Smooth muscle cell of the pulmonary artery (primary cell): ENCODE data around the gene ACTRT2. TPM values are rescaled to one million over a fixed set of nuclear protein-coding genes. Genes with fewer than 3 reads are reported as not detected.

Source experiments
- total RNA-seq: library from RNA; depleted of rRNA; stranded (reverse); fragments of >200 nt; gene quantifications from 2 replicates; pipeline ENCODE4 v1.2.3, GENCODE V29; 2014

The ACTRT2 gene
- total RNA-seq, result not detected in 2 replicates

GRCh38 chr1:3021233-3021671, at the start of gene ACTRT2:
Gene ACTRT2, plus strand, starts transcription at chr1:3021467. Its CDS starts 220 bp downstream, at chr1:3021687.

GRCh38 chr1:3068564-3069431, 47.5 kb downstream of the ACTRT2 start, which contains the start of gene PRDM16:
Gene PRDM16, plus strand, starts transcription at chr1:3069203. Its CDS starts 57 bp downstream, at chr1:3069260.

Other genes with a start within 250 kb of the ACTRT2 start
- 0.20 and 0.33 TPM in 2 replicates for gene TTC34, start 219.8 kb upstream of the ACTRT2 start, total RNA-seq
- 11.6 and 25.9 TPM in 2 replicates for gene PRDM16, start 47.7 kb downstream of the ACTRT2 start, total RNA-seq